Transverse colon (tissue), 4 donors: ENCODE data around the gene FRYL. TPM values are rescaled to one million over a fixed set of nuclear protein-coding genes. Genes with fewer than 3 reads are reported as not detected.
"Not testable (repeated sequence)": the region's sequence is repeated elsewhere in the genome, so short reads cannot be mapped to it uniquely, and the experiment has no call there.

ENCODE experiments used
- DNase-seq: peaks from one replicate; pipeline ENCODE4 v3.0.0-alpha.2; 2019
- H3K27ac ChIP-seq, 4 donors: fragments of 200-600 bp; sonication (generic); 2 replicates each; pipeline ENCODE4 v1.5.1; 2016 to 2018; ENCODE audit warnings: inconsistent platforms in 4 of 4
- H3K27me3 ChIP-seq: fragments of 200-600 bp; sonication (generic); 2 replicates; pipeline ENCODE4 v1.5.1; 2017; ENCODE audit warnings: inconsistent platforms
- H3K36me3 ChIP-seq, 4 donors: fragments of 200-600 bp; sonication (generic); 2 replicates each; pipeline ENCODE4 v1.5.1; 2017 to 2019; ENCODE audit warnings: inconsistent platforms in 4 of 4
- H3K4me1 ChIP-seq, 4 donors: fragments of 200-600 bp; sonication (generic); 2 replicates each; pipeline ENCODE4 v1.5.1; 2017 to 2020; ENCODE audit warnings: inconsistent platforms in 4 of 4
- H3K4me3 ChIP-seq, 4 donors: fragments of 200-600 bp; sonication (generic); 1 replicate in 1 of 4; 2 replicates in 3 of 4; pipeline versions ENCODE4 v1.5.1 to v1.6.1; 2017 to 2019; ENCODE audit warnings: inconsistent platforms in 4 of 4
- H3K9me3 ChIP-seq, 2 donors: fragments of 200-600 bp; sonication (generic); 2 replicates each; pipeline ENCODE4 v1.5.1; 2017 to 2019; ENCODE audit warnings: inconsistent platforms in 2 of 2
- CTCF ChIP-seq, 5 experiments: fragments of 200-600 bp in 3 of 5; fragments of 450-650 bp in 2 of 5; sonication (generic) in 3 of 5; IDR thresholded peaks; 1 replicate in 2 of 5; 2 replicates in 3 of 5; pipeline ENCODE4 v1.5.1; 2016 to 2017; ENCODE audit warnings: antibody characterized with exemption in 5 of 5, inconsistent platforms in 3 of 5, mild to moderate bottlenecking in 2 of 5, moderate library complexity in 1 of 5
- EP300 ChIP-seq: sonication (generic); formaldehyde crosslinking; IDR thresholded peaks from one replicate; pipeline ENCODE4 v1.6.1; 2017; ENCODE audit warnings: antibody characterized with exemption, low read depth
- POLR2A ChIP-seq: fragments of 450-650 bp; IDR thresholded peaks from one replicate; pipeline ENCODE4 v1.6.1; 2016; ENCODE audit warnings: antibody characterized with exemption, mild to moderate bottlenecking, moderate library complexity
- POLR2AphosphoS5 ChIP-seq, 3 donors: sonication (generic); formaldehyde crosslinking; IDR thresholded peaks; one replicate each; pipeline ENCODE4 v1.6.1; 2016; ENCODE audit warnings: antibody characterized with exemption in 3 of 3
- WGBS, 2 donors: methylation state at CpG; one replicate each; pipeline ENCODE4 v1.1.5; 2018; ENCODE audit warnings: low coverage in 1 of 2; 5-methylcytosine and 5-hydroxymethylcytosine counted together
- in situ Hi-C, 4 donors: fragments of 200-750 bp; cut with MboI; loops; one replicate each; pipeline versions ENCODE4 v1.15.0 to v1.15.1; 2017; ENCODE audit warnings: low sequenced_read_pairs in 3 of 4, low pct_ligation_motif_present in 1 of 4, low pct_unique_long_range_greater_than_20kb in 1 of 4
- intact Hi-C: fragments of 100-400 bp; cut with DNase I; formaldehyde crosslinking; loops from one replicate; pipeline ENCODE4 v1.15.1; 2023; ENCODE audit warnings: low total_unique reads
- total RNA-seq, 4 donors: library from RNA; depleted of rRNA; stranded (reverse); fragments of >200 nt; gene quantifications; one replicate each; pipeline ENCODE4 v1.1.0, GENCODE V29; 2016

The FRYL gene
- total RNA-seq, 4 donors from 2014 or later: 477 to 645 (median 545) TPM

- TF ChIP-seq EP300: no peak
- TF ChIP-seq CTCF (IDR thresholded peaks at IDR 0.05): no peak
- TF ChIP-seq POLR2AphosphoS5 (IDR thresholded peaks at IDR 0.05): no peak
- TF ChIP-seq POLR2A: no peak
- no peak overlapping the region for H3K27ac ChIP-seq
- no peak for DNase-seq
- whole genome bisulfite sequencing, 2 donors: 54 to 56% methylated on average over 1 to 2 of the region's 2 CpGs
- no peak overlapping the region for H3K4me3 ChIP-seq
- in situ Hi-C loops: no loop called here
- no peaks in the 10 kb centered on the region for H3K9me3 ChIP-seq
- intact Hi-C loops: no loop called here
- H3K27me3 ChIP-seq: no peaks in the 10 kb centered on the region
- no peaks in the 10 kb centered on the region for H3K36me3 ChIP-seq
- H3K4me1 ChIP-seq: no peaks in the 10 kb centered on the region
These were observed 312.6 kb downstream of the FRYL start for GRCh38 chr4:48467442-48467841.

GRCh38 chr4:48462363-48462762, 317.7 kb downstream of the FRYL start:
- in situ Hi-C loops (no loop called here), intact Hi-C loops (no loop called here)
- Histone ChIP-seq H3K27ac (no peak overlapping the region), H3K4me3 (no peak overlapping the region), H3K9me3 (no peaks in the 10 kb centered on the region), H3K36me3 (no peaks in the 10 kb centered on the region), H3K27me3 (no peaks in the 10 kb centered on the region), H3K4me1 (no peaks in the 10 kb centered on the region)
- TF ChIP-seq POLR2A (no peak), EP300 (no peak), CTCF (IDR thresholded peaks at IDR 0.05) (no peak), POLR2AphosphoS5 (IDR thresholded peaks at IDR 0.05) (no peak)
- 26 to 39% methylated on average over 2 to 5 of the region's 5 CpGs for WGBS, 2 donors
- no peak for DNase-seq

DNA sequence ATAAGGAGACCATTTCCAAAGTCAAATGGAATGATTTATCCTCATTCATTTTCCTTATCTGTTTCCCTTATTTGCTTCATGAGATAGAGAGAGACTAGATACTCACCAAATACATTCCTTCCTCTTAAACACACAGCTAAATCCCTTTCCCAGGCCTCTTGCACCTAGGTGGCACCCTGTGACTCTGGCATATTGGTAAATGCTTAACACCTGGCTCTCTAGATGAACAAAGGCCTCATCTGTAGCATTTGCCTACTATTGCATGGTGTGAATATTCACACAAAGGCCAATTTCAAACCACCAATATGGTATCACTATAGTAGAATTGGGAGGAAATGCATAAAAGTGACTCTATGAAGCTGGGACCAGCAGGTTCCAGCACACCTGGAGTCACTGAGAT, 319.1 kb downstream of the FRYL start:
- in situ Hi-C loops (no loop called here), intact Hi-C loops (no loop called here)
- H3K9me3 ChIP-seq: no peaks in the 10 kb centered on the region
- H3K4me1 ChIP-seq: no peaks in the 10 kb centered on the region
- H3K27me3 ChIP-seq: no peaks in the 10 kb centered on the region
- H3K27ac ChIP-seq: no peak overlapping the region
- DNase-seq: no peak
- TF ChIP-seq POLR2AphosphoS5 (IDR thresholded peaks at IDR 0.05) (no peak), CTCF (IDR thresholded peaks at IDR 0.05) (no peak), EP300 (no peak), POLR2A (no peak)
- H3K4me3 ChIP-seq: no peak overlapping the region
- H3K36me3 ChIP-seq: no peaks in the 10 kb centered on the region

DNA sequence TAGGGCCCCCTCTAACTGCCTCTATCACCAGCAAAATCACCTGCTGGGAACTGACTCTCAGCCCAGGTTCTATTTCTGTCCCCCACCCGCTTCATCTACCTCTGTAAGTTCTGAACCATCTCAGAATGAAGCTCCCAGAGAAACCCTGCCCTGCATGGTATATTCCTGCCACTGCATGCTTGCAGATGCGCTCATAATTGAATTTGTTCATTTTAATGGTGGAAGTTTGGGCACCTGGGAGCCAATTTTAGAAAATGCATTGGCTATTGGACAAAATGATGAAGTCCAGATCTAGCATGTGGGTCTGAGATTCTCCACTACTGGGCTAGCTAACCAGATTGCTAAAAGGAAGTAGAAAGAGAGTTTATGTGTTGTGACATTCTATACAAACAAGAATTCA, 325.5 kb downstream of the FRYL start:
- TF ChIP-seq CTCF (IDR thresholded peaks at IDR 0.05) (no peak), POLR2AphosphoS5 (IDR thresholded peaks at IDR 0.05) (no peak), EP300 (no peak), POLR2A (no peak)
- WGBS, 2 donors: 94% methylated on average over 2 of the region's 2 CpGs; no CpG with 5 or more reads in 1 of the 2 donors
- in situ Hi-C loops: no loop called here
- Histone ChIP-seq H3K36me3 (no peaks in the 10 kb centered on the region), H3K27me3 (no peaks in the 10 kb centered on the region), H3K27ac (no peak overlapping the region), H3K9me3 (no peaks in the 10 kb centered on the region), H3K4me1 (no peaks in the 10 kb centered on the region), H3K4me3 (no peak overlapping the region)
- intact Hi-C loops: no loop called here
- DNase-seq: no peak

DNA sequence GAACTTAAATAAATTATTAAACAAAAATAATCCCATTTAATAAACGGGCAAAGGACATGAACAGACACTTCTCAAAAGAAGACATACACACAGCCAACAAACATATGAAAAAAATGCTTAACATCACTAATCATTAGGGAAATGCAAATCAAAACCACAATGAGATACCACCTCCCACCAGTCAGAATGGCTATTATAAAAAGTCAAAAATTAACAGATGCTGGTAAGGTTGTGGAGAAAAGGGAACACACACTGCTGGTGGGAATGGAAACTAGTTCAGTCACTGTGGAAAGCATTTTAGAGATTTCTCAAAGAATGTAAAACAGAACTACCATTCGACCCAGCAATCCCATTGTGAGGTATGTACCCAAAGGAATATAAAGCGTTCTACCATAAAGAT, 328.4 kb downstream of the FRYL start:
- H3K4me1 ChIP-seq, H3K9me3 ChIP-seq, in situ Hi-C loops, H3K27me3 ChIP-seq, H3K27ac ChIP-seq, intact Hi-C loops, H3K36me3 ChIP-seq, DNase-seq, H3K4me3 ChIP-seq: not testable (repeated sequence)
- WGBS, 2 donors: 81 to 88% methylated on average over 3 of the region's 3 CpGs
